Naive thymus-derived CD8-positive, alpha-beta T cell (primary cell): ENCODE results near the gene ASIC4. TPM values are rescaled to one million over a fixed set of nuclear protein-coding genes. Genes with fewer than 3 reads are reported as not detected.

Source experiments
- ATAC-seq, 2 donors: fragments of 150-1000 bp; cut with Tn5 transposase in 1 of 2; sonication (Bioruptor Pico), chemical (Tn5 transposase) in 1 of 2; 1 replicate in 1 of 2; 2 replicates in 1 of 2; pipeline ENCODE4 v1.10.0; 2021; ENCODE audit warnings: mild to moderate bottlenecking in 2 of 2, moderate library complexity in 2 of 2
- POLR2A ChIA-PET: fragments of 350-600 bp; sonication (Branson Sonifier 250); formaldehyde crosslinking; loops from one replicate; lab custom pipeline; 2021; ENCODE audit warnings: antibody characterized with exemption; lab: Charles Lee
- DNase-seq, 10 donors: peaks; one replicate each; pipeline versions ENCODE4 v3.0.0 to v3.0.0-alpha.2; 2020 to 2022
- H3K27ac Mint-ChIP-seq, 10 donors: one replicate each; pipeline ENCODE4 v1.8.0; 2020 to 2022; ENCODE audit warnings: mild to moderate bottlenecking in 10 of 10, mixed read lengths in 10 of 10, moderate library complexity in 4 of 10, inconsistent platforms in 1 of 10
- H3K27me3 Mint-ChIP-seq, 5 donors: one replicate each; pipeline ENCODE4 v1.8.0; 2021 to 2022; ENCODE audit warnings: mixed read lengths in 5 of 5
- H3K36me3 Mint-ChIP-seq, 3 donors: one replicate each; pipeline ENCODE4 v1.8.0; 2020 to 2022; ENCODE audit warnings: mixed read lengths in 3 of 3, mild to moderate bottlenecking in 2 of 3, inconsistent platforms in 1 of 3
- H3K4me1 Mint-ChIP-seq, 4 donors: one replicate each; pipeline ENCODE4 v1.8.0; 2021 to 2022; ENCODE audit warnings: mixed read lengths in 4 of 4
- H3K4me3 Mint-ChIP-seq, 10 donors: one replicate each; pipeline ENCODE4 v1.8.0; 2020 to 2022; ENCODE audit warnings: mild to moderate bottlenecking in 10 of 10, mixed read lengths in 10 of 10, moderate library complexity in 6 of 10, inconsistent platforms in 1 of 10
- H3K9me3 Mint-ChIP-seq, 9 donors: one replicate each; pipeline ENCODE4 v1.8.0; 2020 to 2022; ENCODE audit warnings: mixed read lengths in 9 of 9, mild to moderate bottlenecking in 3 of 9, inconsistent platforms in 1 of 9, moderate library complexity in 1 of 9
- polyA plus RNA-seq, 3 donors: library from polyadenylated mRNA; unstranded; fragments of 300-500 nt; fragmentation: Illumina TruSeq; gene quantifications; one replicate each; pipeline ENCODE4 v1.2.3, GENCODE V29; 2021
- total RNA-seq, 8 experiments: library from RNA in 2 of 8; stranded (reverse) in 2 of 8; gene quantifications; one replicate each; pipeline ENCODE4 v1.2.3 and lab custom pipeline; 2021 to 2026

The ASIC4 gene
- total and polyA plus RNA-seq, 5 experiments from 2014 or later: 0.21 to 0.30 TPM; not detected in 3

DNA sequence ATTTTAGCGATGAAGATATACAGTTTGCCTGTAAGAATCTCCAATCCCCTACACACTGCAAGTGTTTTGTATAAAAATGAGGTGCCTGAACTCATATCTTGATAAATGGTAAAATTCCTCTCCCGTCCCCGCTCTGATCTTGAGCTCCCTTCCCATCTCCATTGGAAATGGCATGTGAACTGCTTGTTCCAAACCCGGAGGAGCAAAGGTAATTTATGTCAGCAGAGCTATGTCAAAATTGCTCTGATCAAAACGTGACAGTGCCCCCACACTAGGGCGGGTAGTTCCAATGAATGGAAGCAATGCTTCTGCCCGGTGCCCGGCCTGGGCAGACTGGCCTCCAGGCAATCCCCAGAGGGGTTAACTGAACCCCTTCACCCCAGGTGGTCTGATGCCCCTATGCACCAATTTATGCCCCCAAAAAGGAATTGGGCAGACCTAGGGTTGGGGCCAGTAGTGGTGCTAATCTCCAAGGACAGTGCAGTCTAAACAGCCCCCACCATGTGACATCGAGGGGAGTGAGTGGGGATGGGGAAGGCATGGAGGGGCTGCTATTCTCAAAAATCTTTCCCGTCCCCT lies 19.2 kb upstream of the ASIC4 start:
- peaks cover 20 to 37% (median 28%) of the 10 kb centered on the region in 4 donors for H3K4me1 Mint-ChIP-seq
- H3K4me3 Mint-ChIP-seq: no peak overlapping the region
- H3K9me3 Mint-ChIP-seq: no peaks in the 10 kb centered on the region
- POLR2A ChIA-PET: interaction anchor here (1.3 kb wide), 1 partner anchor 16 kb away, joined by 3 read pairs; no protein-coding TSS in a partner anchor
- ATAC-seq: no peak
- H3K27ac Mint-ChIP-seq: peak overlapping the region in 1 of 10 donors; percentile 34
- H3K27me3 Mint-ChIP-seq: peaks cover 15 to 70% (median 39%) of the 10 kb centered on the region in 5 donors
- H3K36me3 Mint-ChIP-seq: peaks cover 0 to 2% (median 0%) of the 10 kb centered on the region in 3 donors
- no peak for DNase-seq

DNA sequence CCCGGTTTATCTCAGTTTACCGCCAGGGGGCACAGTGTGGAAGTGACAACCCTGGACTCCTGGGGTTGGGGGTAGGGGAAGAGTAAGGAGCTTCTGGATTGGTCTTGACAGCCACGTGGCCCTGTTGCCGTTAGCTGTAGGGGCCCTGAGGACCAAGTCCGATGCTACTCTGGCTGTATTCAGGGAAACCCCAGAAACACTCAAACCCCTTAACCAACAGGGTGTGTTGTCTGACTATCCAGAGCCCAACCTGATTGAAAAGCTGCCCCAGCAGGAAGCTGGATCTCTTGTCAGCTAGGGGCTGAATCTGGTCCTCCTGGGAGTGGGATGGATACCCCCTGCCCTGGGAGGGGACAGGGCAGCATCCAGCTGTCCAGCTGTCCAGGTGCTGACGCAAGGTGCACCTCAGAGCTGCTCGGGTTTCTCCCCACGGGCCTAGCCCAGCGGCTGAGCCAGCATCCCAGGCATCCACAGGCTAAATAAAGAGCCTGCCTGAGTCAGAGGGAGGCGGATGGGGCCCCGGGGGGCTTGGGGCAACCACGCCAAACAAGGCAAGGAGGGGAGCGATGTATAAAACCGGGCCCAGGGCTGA lies 18.7 kb upstream of the ASIC4 start:
- Mint-ChIP-seq H3K4me1 (peaks cover 23 to 41% (median 32%) of the 10 kb centered on the region in 4 donors), H3K36me3 (peaks cover 0 to 2% (median 0%) of the 10 kb centered on the region in 3 donors), H3K4me3 (peak overlapping the region in 1 of 10 donors; percentile 24), H3K9me3 (no peaks in the 10 kb centered on the region), H3K27ac (no peak overlapping the region), H3K27me3 (peaks cover 15 to 70% (median 39%) of the 10 kb centered on the region in 5 donors)
- POLR2A ChIA-PET: interaction anchor here (1.3 kb wide), 1 partner anchor 16 kb away, joined by 3 read pairs; no protein-coding TSS in a partner anchor
- DNase-seq: peak in 9 of 10 donors; percentile 10 to 74 (median 40)
- ATAC-seq: no peak

DNA sequence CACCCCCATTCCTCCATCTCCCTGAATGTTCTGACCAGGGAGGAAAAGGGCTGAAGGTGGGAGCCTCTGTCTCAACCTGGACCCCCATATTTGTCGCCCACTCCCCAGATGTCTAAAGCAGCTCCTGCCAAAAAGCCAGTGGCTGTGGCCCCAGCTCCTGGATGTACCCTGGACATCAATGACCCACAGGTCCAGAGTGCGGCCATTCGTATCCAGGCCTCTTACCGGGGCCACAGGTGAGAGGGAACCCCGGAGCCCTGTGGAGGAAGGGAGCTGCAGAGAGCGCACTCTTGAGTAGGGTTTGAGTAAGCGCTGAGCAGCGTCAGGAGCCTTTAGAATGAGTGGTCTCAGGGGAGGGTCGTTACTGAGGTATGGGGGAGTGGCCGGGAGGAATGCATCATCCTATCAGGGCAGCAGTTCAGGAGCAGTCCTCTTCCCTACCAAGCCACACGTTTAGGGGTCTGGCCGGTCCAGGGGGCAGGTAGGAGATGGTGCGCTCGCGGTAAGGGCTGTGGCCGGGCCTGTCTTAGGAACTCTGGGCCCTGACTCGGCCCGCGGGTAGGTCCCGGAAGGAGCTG lies 17.9 kb upstream of the ASIC4 start:
- H3K9me3 Mint-ChIP-seq: no peaks in the 10 kb centered on the region
- DNase-seq (no peak), ATAC-seq (no peak)
- H3K4me1 Mint-ChIP-seq: peaks cover 24 to 42% (median 32%) of the 10 kb centered on the region in 4 donors
- H3K27me3 Mint-ChIP-seq: peaks cover 15 to 70% (median 39%) of the 10 kb centered on the region in 5 donors
- peak overlapping the region in 8 of 10 donors; percentile 28 to 97 (median 72) for H3K4me3 Mint-ChIP-seq
- no peak overlapping the region for H3K27ac Mint-ChIP-seq
- POLR2A ChIA-PET: interaction anchor here (0.8 to 1.3 kb wide), 2 partner anchors 11 to 15 kb away, joined by 3 read pairs; no protein-coding TSS in a partner anchor
- peaks cover 0 to 3% (median 2%) of the 10 kb centered on the region in 3 donors for H3K36me3 Mint-ChIP-seq

GRCh38 chr2:219496825-219497494 lies 17.3 kb upstream of the ASIC4 start:
- ATAC-seq: no peak
- POLR2A ChIA-PET: interaction anchor here (0.8 kb wide), 1 partner anchor 10 kb away, joined by 3 read pairs; no protein-coding TSS in a partner anchor
- Mint-ChIP-seq H3K9me3 (no peaks in the 10 kb centered on the region), H3K27me3 (peaks cover 15 to 68% (median 39%) of the 10 kb centered on the region in 5 donors), H3K4me3 (peak overlapping the region; percentile 75 to 100 (median 95)), H3K36me3 (peaks cover 0 to 9% (median 8%) of the 10 kb centered on the region in 3 donors), H3K27ac (peak overlapping the region in 1 of 10 donors; percentile 40), H3K4me1 (peaks cover 28 to 47% (median 33%) of the 10 kb centered on the region in 4 donors)
- peak in 1 of 10 donors; percentile 15 for DNase-seq

GRCh38 chr2:219497495-219498279 lies 16.6 kb upstream of the ASIC4 start:
- Mint-ChIP-seq H3K36me3 (peaks cover 0 to 13% (median 8%) of the 10 kb centered on the region in 3 donors), H3K9me3 (no peaks in the 10 kb centered on the region), H3K27me3 (peaks cover 15 to 61% (median 38%) of the 10 kb centered on the region in 5 donors), H3K27ac (peak overlapping the region in 2 of 10 donors; percentile 40 to 89), H3K4me3 (peak overlapping the region; percentile 89 to 100 (median 95)), H3K4me1 (peaks cover 30 to 47% (median 33%) of the 10 kb centered on the region in 4 donors)
- POLR2A ChIA-PET: interaction anchor here (0.9 to 1.2 kb wide), 2 partner anchors 55 to 109 kb away, joined by 4 to 5 read pairs; partner anchors contain the start of gene DNPEP
- peak in 1 of 10 donors; percentile 23 for DNase-seq
- ATAC-seq: no peak

- Mint-ChIP-seq H3K27ac (peak within 1 kb of the TSS; percentile 85 to 96 (median 92)), H3K36me3 (peaks cover 0 to 17% (median 9%) of the 10 kb centered on the region in 3 donors), H3K27me3 (peaks cover 12 to 53% (median 32%) of the 10 kb centered on the region in 5 donors), H3K4me3 (peak within 1 kb of the TSS; percentile 89 to 100 (median 95)), H3K9me3 (no peaks in the 10 kb centered on the region), H3K4me1 (peaks cover 30 to 47% (median 33%) of the 10 kb centered on the region in 4 donors)
- ATAC-seq (peak; percentile 92 to 95), DNase-seq (peak; percentile 75 to 96 (median 90))
- POLR2A ChIA-PET: interaction anchor here (0.9 to 1.3 kb wide), 6 partner anchors 54 to 111 kb away, joined by 3 to 6 read pairs (median 4); partner anchors contain the start of gene DNPEP
Measured at GRCh38 chr2:219498280-219499057, 15.8 kb upstream of the ASIC4 start, which contains the start of gene GMPPA. TSS of gene GMPPA (plus strand) at chr2:219498891. CDS start at chr2:219499976, 1,085 bp downstream.

- peaks cover 12 to 48% (median 28%) of the 10 kb centered on the region in 5 donors for H3K27me3 Mint-ChIP-seq
- peaks cover 0 to 23% (median 14%) of the 10 kb centered on the region in 3 donors for H3K36me3 Mint-ChIP-seq
- peaks cover 30 to 47% (median 33%) of the 10 kb centered on the region in 4 donors for H3K4me1 Mint-ChIP-seq
Measured at GRCh38 chr2:219499058-219499307, 15.3 kb upstream of the ASIC4 start.

GRCh38 chr2:219499555-219499954 lies 14.7 kb upstream of the ASIC4 start:
- H3K4me1 Mint-ChIP-seq: peaks cover 30 to 47% (median 33%) of the 10 kb centered on the region in 4 donors
- POLR2A ChIA-PET: interaction anchor here (0.8 to 1.3 kb wide), 4 partner anchors 89 to 246 kb away, joined by 3 to 5 read pairs (median 3); partner anchors contain the start of genes DNPEP and TUBA4A
- peaks cover 0 to 28% (median 20%) of the 10 kb centered on the region in 3 donors for H3K36me3 Mint-ChIP-seq
- peaks cover 12 to 42% (median 26%) of the 10 kb centered on the region in 5 donors for H3K27me3 Mint-ChIP-seq
- ATAC-seq (no peak), DNase-seq (no peak)
- peak overlapping the region in 9 of 10 donors; percentile 48 to 94 (median 88) for H3K27ac Mint-ChIP-seq
- H3K9me3 Mint-ChIP-seq: no peaks in the 10 kb centered on the region
- H3K4me3 Mint-ChIP-seq: peak overlapping the region; percentile 89 to 100 (median 95)

More at GRCh38 chr2:219499058-219499307, 15.3 kb upstream of the ASIC4 start:
- Mint-ChIP-seq H3K27ac (peak overlapping the region; percentile 85 to 96 (median 92)), H3K4me3 (peak overlapping the region; percentile 89 to 100 (median 95)), H3K9me3 (no peaks in the 10 kb centered on the region)
- ATAC-seq: no peak
- POLR2A ChIA-PET: interaction anchor here (0.9 to 1.3 kb wide), 5 partner anchors 53 to 111 kb away, joined by 3 to 6 read pairs (median 4); partner anchors contain the start of gene DNPEP
- no peak for DNase-seq

DNA sequence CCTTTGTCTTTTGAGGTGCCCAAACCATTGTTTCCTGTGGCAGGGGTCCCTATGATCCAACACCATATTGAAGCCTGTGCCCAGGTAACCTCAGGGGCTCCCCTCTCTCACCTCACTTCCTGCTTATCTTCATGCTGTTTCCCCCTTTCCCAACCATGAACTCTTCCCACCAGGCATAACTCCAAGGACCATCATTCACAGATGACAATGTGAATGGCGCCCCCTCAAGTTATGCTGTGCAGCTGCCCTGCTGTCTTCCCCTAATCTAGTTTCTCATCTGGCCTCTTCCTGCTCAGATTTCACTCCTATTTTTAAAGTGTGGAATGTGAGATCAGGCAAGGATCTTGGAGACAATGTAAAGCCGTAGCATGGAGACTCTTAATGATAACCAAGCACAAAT lies 14.1 kb upstream of the ASIC4 start:
- ATAC-seq: no peak
- POLR2A ChIA-PET: interaction anchor here (0.8 kb wide), 1 partner anchor 246 kb away, joined by 3 read pairs; the partner anchor contains the start of gene TUBA4A
- H3K4me1 Mint-ChIP-seq: peaks cover 30 to 47% (median 34%) of the 10 kb centered on the region in 4 donors
- no peak for DNase-seq
- peaks cover 9 to 36% (median 23%) of the 10 kb centered on the region in 5 donors for H3K27me3 Mint-ChIP-seq
- no peaks in the 10 kb centered on the region for H3K9me3 Mint-ChIP-seq
- H3K27ac Mint-ChIP-seq: peak overlapping the region in 3 of 10 donors; percentile 13 to 93 (median 65)
- peak overlapping the region in 9 of 10 donors; percentile 53 to 97 (median 93) for H3K4me3 Mint-ChIP-seq
- peaks cover 0 to 34% (median 24%) of the 10 kb centered on the region in 3 donors for H3K36me3 Mint-ChIP-seq

DNA sequence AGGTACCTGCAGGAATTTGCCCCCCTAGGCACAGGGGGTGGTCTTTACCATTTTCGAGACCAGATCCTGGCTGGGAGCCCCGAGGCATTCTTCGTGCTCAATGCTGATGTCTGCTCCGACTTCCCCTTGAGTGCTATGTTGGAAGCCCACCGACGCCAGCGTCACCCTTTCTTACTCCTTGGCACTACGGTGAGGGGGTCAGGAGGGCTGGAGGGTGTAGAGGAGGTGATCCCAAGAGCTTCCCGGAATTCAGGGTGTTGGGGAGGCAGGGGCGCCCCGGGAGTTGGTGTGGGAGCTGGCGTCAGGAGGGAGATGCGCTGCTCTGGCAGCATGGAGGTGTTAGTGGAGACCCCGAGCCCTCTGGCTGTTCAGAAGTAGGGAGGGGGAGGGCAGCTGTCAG lies 12.4 kb upstream of the ASIC4 start:
- ATAC-seq (no peak), DNase-seq (no peak)
- peaks cover 28 to 40% (median 30%) of the 10 kb centered on the region in 4 donors for H3K4me1 Mint-ChIP-seq
- no peak overlapping the region for H3K27ac Mint-ChIP-seq
- peaks cover 0 to 51% (median 40%) of the 10 kb centered on the region in 3 donors for H3K36me3 Mint-ChIP-seq
- POLR2A ChIA-PET: no interaction called here
- H3K27me3 Mint-ChIP-seq: peaks cover 4 to 24% (median 12%) of the 10 kb centered on the region in 5 donors
- H3K4me3 Mint-ChIP-seq: no peak overlapping the region
- no peaks in the 10 kb centered on the region for H3K9me3 Mint-ChIP-seq
